GM23338 (cell line): ENCODE data around the gene DLG4. TPM values are rescaled to one million over a fixed set of nuclear protein-coding genes. Genes with fewer than 3 reads are reported as not detected.

ENCODE experiments used
- ATAC-seq: fragments of 200-7000 bp; cut with Tn5 transposase; 3 replicates; pipeline ENCODE4 v1.9.1; 2020
- DNase-seq: peaks from one replicate; pipeline ENCODE4 v3.0.0-alpha.2; 2015; ENCODE audit warnings: low spot score
- H2AFZ ChIP-seq: fragments of 200-600 bp; sonication (generic); 2 replicates; pipeline ENCODE4 v1.8.0; 2016; ENCODE audit warnings: antibody characterized with exemption, mild to moderate bottlenecking, moderate library complexity
- H3F3A ChIP-seq: fragments of 200-600 bp; sonication (generic); replicated peaks from 2 replicates; pipeline ENCODE4 v1.8.0; 2017; ENCODE audit warnings: antibody characterized with exemption, mixed run types, low read depth
- H3K27ac ChIP-seq: fragments of 200-600 bp; sonication (generic); 2 replicates; pipeline ENCODE4 v1.6.1; 2016; ENCODE audit warnings: low read depth
- H3K27me3 ChIP-seq: fragments of 200-600 bp; sonication (generic); 2 replicates; pipeline ENCODE4 v1.8.0; 2016; ENCODE audit warnings: mild to moderate bottlenecking, mixed run types, moderate library complexity; ENCODE audit not compliant: insufficient read depth
- H3K36me3 ChIP-seq: fragments of 200-600 bp; sonication (generic); 2 replicates; pipeline ENCODE4 v1.8.0; 2016; ENCODE audit warnings: mild to moderate bottlenecking; ENCODE audit not compliant: insufficient read depth
- H3K4me1 ChIP-seq: fragments of 200-600 bp; sonication (generic); 2 replicates; pipeline ENCODE4 v1.8.0; 2016; ENCODE audit warnings: mild to moderate bottlenecking, moderate library complexity; ENCODE audit not compliant: insufficient read depth
- H3K4me2 ChIP-seq: fragments of 200-600 bp; sonication (generic); 2 replicates; pipeline ENCODE4 v1.7.1; 2017; ENCODE audit warnings: mixed run types
- H3K4me3 ChIP-seq: fragments of 200-600 bp; sonication (generic); 2 replicates; pipeline ENCODE4 v1.6.1; 2016; ENCODE audit warnings: mixed run types
- H3K79me2 ChIP-seq: fragments of 200-600 bp; sonication (generic); replicated peaks from 2 replicates; pipeline ENCODE4 v1.8.0; 2017; ENCODE audit warnings: mild to moderate bottlenecking; ENCODE audit not compliant: insufficient read depth
- H3K9me2 ChIP-seq: fragments of 200-600 bp; sonication (generic); 2 replicates; pipeline ENCODE4 v1.8.0; 2017; ENCODE audit not compliant: insufficient read depth
- H4K20me1 ChIP-seq: fragments of 200-600 bp; sonication (generic); replicated peaks from 2 replicates; pipeline ENCODE4 v1.8.0; 2017; ENCODE audit warnings: mild to moderate bottlenecking; ENCODE audit not compliant: insufficient read depth
- H3K27ac Mint-ChIP-seq: 2 replicates; pipeline ENCODE4 v1.8.0; 2020; ENCODE audit warnings: inconsistent platforms, mild to moderate bottlenecking, moderate library complexity, mixed read lengths
- H3K27me3 Mint-ChIP-seq: 3 replicates; pipeline ENCODE4 v1.8.0; 2022; ENCODE audit warnings: low read depth, mild to moderate bottlenecking, moderate library complexity, mixed read lengths, inconsistent platforms; ENCODE audit not compliant: insufficient read depth, poor library complexity
- H3K36me3 Mint-ChIP-seq: 3 replicates; pipeline ENCODE4 v1.8.0; 2021; ENCODE audit warnings: low read depth, mild to moderate bottlenecking, inconsistent platforms, moderate library complexity, mixed read lengths
- H3K4me1 Mint-ChIP-seq: 3 replicates; pipeline ENCODE4 v1.8.0; 2020; ENCODE audit warnings: mild to moderate bottlenecking, inconsistent platforms, mixed read lengths
- H3K4me3 Mint-ChIP-seq: 3 replicates; pipeline ENCODE4 v1.8.0; 2021; ENCODE audit warnings: moderate library complexity, mild to moderate bottlenecking, inconsistent platforms, mixed read lengths
- H3K9me3 Mint-ChIP-seq: 3 replicates; pipeline ENCODE4 v1.8.0; 2020; ENCODE audit warnings: moderate library complexity, mild to moderate bottlenecking, inconsistent platforms, mixed read lengths
- CTCF ChIP-seq, 2 experiments: fragments of 200-600 bp in 1 of 2; sonication (generic) in 1 of 2; conservative IDR thresholded peaks; 2 replicates each; pipeline versions ENCODE4 v1.5.1 to v1.6.1; 2016 to 2017; ENCODE audit warnings: antibody characterized with exemption in 2 of 2, low read depth in 2 of 2, mild to moderate bottlenecking in 2 of 2, moderate library complexity in 1 of 2
- ETS1 ChIP-seq: IDR thresholded peaks from 2 replicates; pipeline ENCODE4 v1.6.1; 2016; ENCODE audit warnings: antibody characterized with exemption
- EZH2 ChIP-seq: fragments of 200-600 bp; sonication (generic); IDR thresholded peaks from one replicate; pipeline ENCODE4 v1.8.0; 2017; ENCODE audit warnings: antibody characterized with exemption, mild to moderate bottlenecking, low read depth; ENCODE audit not compliant: unreplicated experiment
- EZH2phosphoT487 ChIP-seq: fragments of 200-600 bp; sonication (generic); IDR thresholded peaks from one replicate; pipeline ENCODE4 v1.8.1; 2018; ENCODE audit warnings: antibody characterized with exemption; ENCODE audit not compliant: unreplicated experiment
- JUNB ChIP-seq: IDR thresholded peaks from one replicate; pipeline ENCODE4 v1.6.1; 2016; ENCODE audit warnings: antibody characterized with exemption; ENCODE audit not compliant: unreplicated experiment
- NANOG ChIP-seq: IDR thresholded peaks from 2 replicates; pipeline ENCODE4 v1.6.1; 2016; ENCODE audit warnings: antibody characterized with exemption, borderline replicate concordance
- POLR2AphosphoS5 ChIP-seq: IDR thresholded peaks from 2 replicates; pipeline ENCODE4 v1.6.1; 2016; ENCODE audit warnings: antibody characterized with exemption, low read depth
- REST ChIP-seq: IDR thresholded peaks from one replicate; pipeline ENCODE4 v1.6.1; 2018; ENCODE audit warnings: antibody characterized with exemption; ENCODE audit not compliant: unreplicated experiment
- STAT1 ChIP-seq: IDR thresholded peaks from one replicate; pipeline ENCODE4 v1.6.1; 2016; ENCODE audit warnings: antibody characterized with exemption; ENCODE audit not compliant: unreplicated experiment
- ZNF114 ChIP-seq: fragments of 250-450 bp; sonication (Bioruptor Pico); IDR thresholded peaks from 2 replicates; pipeline ENCODE4 v1.5.0; 2020; ENCODE audit warnings: mild to moderate bottlenecking, moderate library complexity
- ZNF331 ChIP-seq: fragments of 250-450 bp; sonication (Bioruptor Pico); IDR thresholded peaks from 2 replicates; pipeline ENCODE4 v1.5.0; 2020; ENCODE audit warnings: low read depth, mild to moderate bottlenecking, moderate library complexity
- polyA plus RNA-seq: library from polyadenylated mRNA; unstranded; fragments of >200 nt; fragmentation: Nextera tagmentation; extraction: Ambion mirVana; gene quantifications from 2 replicates; pipeline ENCODE4 v1.2.1, GENCODE V29; 2016
- total RNA-seq: library from RNA; depleted of rRNA; stranded (reverse); fragments of >200 nt; shearing (Covaris generic); gene quantifications from 2 replicates; pipeline ENCODE4 v1.2.3, GENCODE V29; 2014

The DLG4 gene
- total and polyA plus RNA-seq, 2 experiments from 2014 or later: 11.1 to 31.0 TPM

- Mint-ChIP-seq H3K4me3 (no peak overlapping the region; the same call in 2 of the 3 replicates), H3K4me1 (peaks cover 13% of the 10 kb centered on the region; the same call in 2 of the 3 replicates), H3K27me3 (peaks cover 32% of the 10 kb centered on the region), H3K27ac (no peak overlapping the region), H3K9me3 (no peaks in the 10 kb centered on the region; the same call in 2 of the 3 replicates), H3K36me3 (peaks cover 88% of the 10 kb centered on the region)
- Histone ChIP-seq H3K79me2 (peaks cover 10% of the 10 kb centered on the region), H3K4me3 (no peak overlapping the region), H2AFZ (no peak overlapping the region), H3F3A (peaks cover 11% of the 10 kb centered on the region), H3K9me2 (no peaks in the 10 kb centered on the region), H3K27me3 (no peaks in the 10 kb centered on the region), H3K27ac (0 out of 2 replicates have a peak overlapping the region, but pooled peaks have one; percentile 39), H4K20me1 (peaks cover 39% of the 10 kb centered on the region), H3K4me1 (peaks cover 3% of the 10 kb centered on the region; the same call in 1 of the 2 replicates), H3K4me2 (no peak overlapping the region), H3K36me3 (peaks cover 11% of the 10 kb centered on the region; the same call in 1 of the 2 replicates)
- ATAC-seq: no peak
- TF ChIP-seq STAT1: no peak
- no peak for TF ChIP-seq CTCF (conservative IDR thresholded peaks at IDR 0.05; ENCODE audit: low read depth in 2 of 2)
- no peak for TF ChIP-seq JUNB
- no peak for DNase-seq
Measured at GRCh38 chr17:7225711-7226331, 6.2 kb upstream of the DLG4 start.

GRCh38 chr17:7224661-7225111, 5.0 kb upstream of the DLG4 start:
- no peaks in the 10 kb centered on the region; the same call in 2 of the 3 replicates for H3K9me3 Mint-ChIP-seq
- H3K27ac Mint-ChIP-seq: no peak overlapping the region
- no peak for ATAC-seq
- H3K27ac ChIP-seq: peak overlapping the region; percentile 39; the same call in 1 of the 2 replicates
- H3K27me3 Mint-ChIP-seq: peaks cover 41% of the 10 kb centered on the region
- peaks cover 17% of the 10 kb centered on the region for H3F3A ChIP-seq
- H3K27me3 ChIP-seq: no peaks in the 10 kb centered on the region
- DNase-seq: no peak
- H4K20me1 ChIP-seq: peaks cover 37% of the 10 kb centered on the region
- peaks cover 8% of the 10 kb centered on the region; the same call in 1 of the 2 replicates for H3K4me1 ChIP-seq
- peaks cover 15% of the 10 kb centered on the region; the same call in 2 of the 3 replicates for H3K4me1 Mint-ChIP-seq
- H3K4me3 ChIP-seq: no peak overlapping the region
- peaks cover 85% of the 10 kb centered on the region for H3K36me3 Mint-ChIP-seq
- H3K4me2 ChIP-seq: no peak overlapping the region
- H3K36me3 ChIP-seq: peaks cover 11% of the 10 kb centered on the region; the same call in 1 of the 2 replicates
- no peak overlapping the region for H3K4me3 Mint-ChIP-seq
- H3K79me2 ChIP-seq: no peaks in the 10 kb centered on the region; the same call in 1 of the 2 replicates
- no peaks in the 10 kb centered on the region for H3K9me2 ChIP-seq
- no peak overlapping the region for H2AFZ ChIP-seq
- TF ChIP-seq EZH2: no peak
- no peak for TF ChIP-seq REST
- no peak for TF ChIP-seq EZH2phosphoT487
- TF ChIP-seq JUNB: no peak
- no peak for TF ChIP-seq ZNF331 (CRISPR knock-in tag)
- no peak for TF ChIP-seq ZNF114 (CRISPR knock-in tag)
- TF ChIP-seq STAT1: no peak
- no peak for TF ChIP-seq ETS1
- TF ChIP-seq POLR2AphosphoS5: no peak
- TF ChIP-seq NANOG: no peak
- TF ChIP-seq CTCF (conservative IDR thresholded peaks at IDR 0.05; ENCODE audit: low read depth in 2 of 2): no peak
